Measurements from ENCODE around the gene TP53I13.

The TP53I13 gene

DNA sequence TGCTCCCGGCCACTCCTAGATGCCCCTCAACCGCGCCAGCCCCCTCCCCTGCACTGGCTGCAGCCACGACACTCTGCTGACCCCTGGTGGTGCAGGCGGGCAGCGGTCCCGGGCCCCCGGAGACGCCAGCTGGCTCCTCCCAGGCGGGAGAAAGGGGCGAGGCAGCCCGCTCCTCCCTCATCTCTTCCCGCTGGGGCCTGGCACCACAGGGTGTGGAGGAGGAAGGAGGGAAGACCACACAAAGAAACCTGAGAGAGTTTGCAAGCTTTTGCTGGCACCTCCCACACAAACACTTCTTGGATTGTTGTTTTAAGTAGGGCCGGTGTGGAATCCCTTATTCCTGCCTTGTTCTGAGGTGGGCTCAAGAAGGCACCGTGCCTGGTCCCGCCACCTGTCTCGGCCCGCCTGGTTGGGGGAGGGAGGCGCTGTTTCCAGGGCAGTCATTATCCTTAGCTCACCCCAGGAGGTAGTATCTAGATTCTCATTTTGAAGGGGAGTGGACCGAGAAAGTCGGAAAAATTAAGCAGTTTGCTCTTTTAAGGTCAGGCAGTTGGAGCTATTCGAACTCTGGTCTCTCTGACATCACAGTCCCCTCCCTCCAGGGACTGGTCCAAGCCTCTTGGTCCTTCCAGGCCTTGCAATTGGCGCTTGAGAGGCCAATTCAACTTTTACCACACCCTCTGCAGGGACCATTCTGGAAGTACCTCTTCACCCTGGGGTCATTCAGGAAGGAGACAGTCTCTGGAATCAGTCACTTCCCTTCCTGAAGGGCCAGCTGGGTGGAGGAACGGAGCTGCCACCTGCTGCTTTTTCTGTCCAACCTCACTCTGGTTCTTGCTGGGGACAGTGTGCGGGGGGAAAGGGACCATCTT is 23.5 kb downstream of the TP53I13 start:
- H3K79me2 ChIP-seq (ENCODE audit: low read length): peaks cover 65% of the 10 kb centered on the region
- no peaks in the 10 kb centered on the region for H3K27me3 ChIP-seq (ENCODE audit: low read depth, low read length)
- H3K4me2 ChIP-seq (ENCODE audit: low read length): peak overlapping the region; percentile 98
- H4K20me1 ChIP-seq (ENCODE audit: insufficient read depth, low read length): peaks cover 17% of the 10 kb centered on the region
- no peaks in the 10 kb centered on the region for H3K36me3 ChIP-seq (replicated peaks; ENCODE audit: low read depth, low read length)
- TF ChIP-seq, protein P1, sequence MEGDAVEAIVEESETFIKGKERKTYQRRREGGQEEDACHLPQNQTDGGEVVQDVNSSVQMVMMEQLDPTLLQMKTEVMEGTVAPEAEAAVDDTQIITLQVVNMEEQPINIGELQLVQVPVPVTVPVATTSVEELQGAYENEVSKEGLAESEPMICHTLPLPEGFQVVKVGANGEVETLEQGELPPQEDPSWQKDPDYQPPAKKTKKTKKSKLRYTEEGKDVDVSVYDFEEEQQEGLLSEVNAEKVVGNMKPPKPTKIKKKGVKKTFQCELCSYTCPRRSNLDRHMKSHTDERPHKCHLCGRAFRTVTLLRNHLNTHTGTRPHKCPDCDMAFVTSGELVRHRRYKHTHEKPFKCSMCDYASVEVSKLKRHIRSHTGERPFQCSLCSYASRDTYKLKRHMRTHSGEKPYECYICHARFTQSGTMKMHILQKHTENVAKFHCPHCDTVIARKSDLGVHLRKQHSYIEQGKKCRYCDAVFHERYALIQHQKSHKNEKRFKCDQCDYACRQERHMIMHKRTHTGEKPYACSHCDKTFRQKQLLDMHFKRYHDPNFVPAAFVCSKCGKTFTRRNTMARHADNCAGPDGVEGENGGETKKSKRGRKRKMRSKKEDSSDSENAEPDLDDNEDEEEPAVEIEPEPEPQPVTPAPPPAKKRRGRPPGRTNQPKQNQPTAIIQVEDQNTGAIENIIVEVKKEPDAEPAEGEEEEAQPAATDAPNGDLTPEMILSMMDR (IDR thresholded peaks at IDR 0.05; ENCODE audit: low read depth, low read length): peak; percentile 89
- no peak for TF ChIP-seq EZH2phosphoT487 (IDR thresholded peaks at IDR 0.05; ENCODE audit: low read depth)
- H3K4me3 ChIP-seq (ENCODE audit: low read length): peak overlapping the region; percentile 90
- peak overlapping the region; percentile 87; the same call in 1 of the 2 replicates for H2AFZ ChIP-seq (ENCODE audit: low read depth, low read length)
- no peaks in the 10 kb centered on the region for H3K9me3 ChIP-seq (ENCODE audit: insufficient read depth, low read length)
- H3K9ac ChIP-seq (ENCODE audit: low read length): peak overlapping the region; percentile 92
- peaks cover 42% of the 10 kb centered on the region for H3K4me1 ChIP-seq (ENCODE audit: low read length)
- peak overlapping the region; percentile 75 for H3K27ac ChIP-seq (ENCODE audit: low read length)

- Histone ChIP-seq H3K4me1 (ENCODE audit: low read length) (peaks cover 34% of the 10 kb centered on the region), H3K9ac (ENCODE audit: low read length) (peak within 1 kb of the TSS; percentile 67), H3K9me3 (ENCODE audit: insufficient read depth, low read length) (no peaks in the 10 kb centered on the region), H3K4me3 (ENCODE audit: low read length) (peak within 1 kb of the TSS; percentile 90), H3K36me3 (replicated peaks; ENCODE audit: low read depth, low read length) (no peaks in the 10 kb centered on the region), H3K4me2 (ENCODE audit: low read length) (peak within 1 kb of the TSS; percentile 98), H3K79me2 (ENCODE audit: low read length) (peaks cover 63% of the 10 kb centered on the region), H3K27me3 (ENCODE audit: low read depth, low read length) (no peaks in the 10 kb centered on the region), H3K27ac (ENCODE audit: low read length) (peak within 1 kb of the TSS; percentile 75), H4K20me1 (ENCODE audit: insufficient read depth, low read length) (peaks cover 7% of the 10 kb centered on the region), H2AFZ (ENCODE audit: low read depth, low read length) (peak within 1 kb of the TSS; percentile 77)
- TF ChIP-seq, protein P1 (IDR thresholded peaks at IDR 0.05; ENCODE audit: low read depth, low read length): no peak
- TF ChIP-seq EZH2phosphoT487 (IDR thresholded peaks at IDR 0.05; ENCODE audit: low read depth): no peak
Observed at GRCh38 chr17:29592850-29593551, 24.5 kb downstream of the TP53I13 start, which contains the start of gene ANKRD13B. TSS of gene ANKRD13B (plus strand) at chr17:29593132. CDS start at chr17:29593622, 490 bp downstream.

GRCh38 chr17:29593591-29594518 is 25.4 kb downstream of the TP53I13 start:
- H3K36me3 ChIP-seq (replicated peaks; ENCODE audit: low read depth, low read length): no peaks in the 10 kb centered on the region
- no peaks in the 10 kb centered on the region; the same call in 1 of the 2 replicates for H4K20me1 ChIP-seq (ENCODE audit: insufficient read depth, low read length)
- H3K4me2 ChIP-seq (ENCODE audit: low read length): peak overlapping the region; percentile 68
- peak overlapping the region; percentile 67 for H3K9ac ChIP-seq (ENCODE audit: low read length)
- H3K27me3 ChIP-seq (ENCODE audit: low read depth, low read length): no peaks in the 10 kb centered on the region
- no peaks in the 10 kb centered on the region for H3K9me3 ChIP-seq (ENCODE audit: insufficient read depth, low read length)
- peak overlapping the region; percentile 81 for H3K4me3 ChIP-seq (ENCODE audit: low read length)
- peaks cover 55% of the 10 kb centered on the region for H3K79me2 ChIP-seq (ENCODE audit: low read length)
- H2AFZ ChIP-seq (ENCODE audit: low read depth, low read length): no peak overlapping the region
- no peak overlapping the region for H3K27ac ChIP-seq (ENCODE audit: low read length)
- peaks cover 31% of the 10 kb centered on the region for H3K4me1 ChIP-seq (ENCODE audit: low read length)
- TF ChIP-seq, protein P1 (IDR thresholded peaks at IDR 0.05; ENCODE audit: low read depth, low read length): peak; percentile 61
- no peak for TF ChIP-seq EZH2phosphoT487 (IDR thresholded peaks at IDR 0.05; ENCODE audit: low read depth)

All from OCI-LY3 (cell line).